ENCODE results near the gene CD38.
"Not testable (repeated sequence)": the region's sequence is repeated elsewhere in the genome, so short reads cannot be mapped to it uniquely, and the experiment has no call there.

CD38 gene

GRCh38 chr4:15793506-15794363 is 15.6 kb downstream of the CD38 start:
- ChIA-PET POLR2A (ENCODE audit: low non-redundant PET) (no interaction called here), CTCF (interaction anchor here (0.6 kb wide), 1 partner anchor 144 kb away, joined by 4 read pairs; no protein-coding TSS in a partner anchor)
- DNase-seq (ENCODE audit: low spot score): no peak
- no peak overlapping the region for H3K27ac ChIP-seq
- TF ChIP-seq CTCF (conservative IDR thresholded peaks at IDR 0.05; ENCODE audit: low read depth): no peak

- no peak overlapping the region for H3K27ac ChIP-seq
- no peak for DNase-seq (ENCODE audit: low spot score)
- ChIA-PET POLR2A (ENCODE audit: low non-redundant PET) (no interaction called here), CTCF (no interaction called here)
- no peak for TF ChIP-seq CTCF (conservative IDR thresholded peaks at IDR 0.05; ENCODE audit: low read depth)
Measured at GRCh38 chr4:15794426-15794825, 16.3 kb downstream of the CD38 start.

- ChIA-PET CTCF (no interaction called here), POLR2A (ENCODE audit: low non-redundant PET) (no interaction called here)
- H3K27ac ChIP-seq: no peak overlapping the region
- DNase-seq (ENCODE audit: low spot score): no peak
- no peak for TF ChIP-seq CTCF (conservative IDR thresholded peaks at IDR 0.05; ENCODE audit: low read depth)
Measured at GRCh38 chr4:15794905-15795304, 16.8 kb downstream of the CD38 start.

DNA sequence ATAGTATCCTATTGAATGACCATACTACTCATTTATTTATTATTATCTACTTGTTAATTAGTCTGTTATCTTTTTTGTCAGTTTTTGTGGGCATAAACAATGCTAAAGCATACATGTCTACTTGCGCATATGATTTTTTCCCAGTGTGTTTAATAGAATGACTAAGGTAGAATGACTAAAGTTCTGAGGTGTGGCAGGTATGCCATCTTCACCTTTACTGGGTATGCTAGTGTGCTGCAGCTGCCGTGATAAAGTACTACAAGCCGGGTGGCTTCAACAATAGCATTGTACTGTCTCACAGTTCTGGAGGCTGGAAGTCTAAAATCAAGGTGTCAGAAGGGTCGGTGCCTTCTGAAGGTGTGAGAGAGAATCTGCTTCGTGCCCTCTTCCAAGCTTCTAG is 19.2 kb downstream of the CD38 start:
- ChIA-PET POLR2A (ENCODE audit: low non-redundant PET) (no interaction called here), CTCF (interaction anchor here (0.6 kb wide), 1 partner anchor 56 kb away, joined by 3 read pairs; no protein-coding TSS in a partner anchor)
- no peak for TF ChIP-seq CTCF (conservative IDR thresholded peaks at IDR 0.05; ENCODE audit: low read depth)
- no peak overlapping the region for H3K27ac ChIP-seq
- no peak for DNase-seq (ENCODE audit: low spot score)

GRCh38 chr4:15799141-15799540 is 21.0 kb downstream of the CD38 start:
- CTCF ChIA-PET: no interaction called here

DNA sequence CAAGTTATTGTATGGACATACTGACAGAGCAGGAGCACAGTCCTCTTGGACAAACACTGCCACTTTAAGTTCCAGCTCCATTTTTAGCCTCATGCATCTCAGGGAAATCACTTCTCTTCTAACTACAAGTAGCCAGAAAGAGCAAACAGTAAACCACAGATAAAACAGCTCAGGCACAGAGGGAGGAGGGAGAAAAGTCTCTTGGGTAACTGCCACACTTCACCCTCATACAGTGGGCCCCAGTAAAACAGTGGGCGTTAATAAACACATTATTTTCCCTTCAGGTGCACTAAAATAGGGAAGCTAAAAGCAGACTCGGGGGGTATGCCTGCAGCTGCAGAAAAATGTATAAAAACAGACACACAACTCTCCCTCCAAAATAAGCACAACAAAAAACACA is 21.6 kb downstream of the CD38 start:
- CTCF ChIA-PET: no interaction called here

More at GRCh38 chr4:15799141-15799540, 21.0 kb downstream of the CD38 start:
- no peak for DNase-seq (ENCODE audit: low spot score)
- TF ChIP-seq CTCF (conservative IDR thresholded peaks at IDR 0.05; ENCODE audit: low read depth): no peak
- POLR2A ChIA-PET (ENCODE audit: low non-redundant PET): no interaction called here
- no peak overlapping the region for H3K27ac ChIP-seq

DNA sequence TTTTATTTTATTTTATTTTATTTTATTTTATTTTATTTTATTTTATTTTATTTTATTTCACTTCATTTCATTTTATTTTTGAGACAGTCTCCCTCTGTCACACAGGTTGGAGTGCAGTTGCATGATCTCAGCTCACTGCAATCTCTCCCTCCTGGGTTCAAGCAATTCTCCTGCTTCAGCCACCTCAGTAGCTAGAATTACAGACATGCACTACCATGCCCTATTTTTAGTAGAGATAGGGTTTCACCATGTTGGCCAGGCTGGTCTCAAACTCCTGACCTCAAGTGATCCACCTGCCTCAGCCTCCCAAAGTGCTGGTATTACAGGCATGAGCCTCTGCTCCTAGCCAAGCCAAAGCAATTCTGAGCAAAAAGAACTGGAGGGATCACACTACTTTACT is 24.4 kb downstream of the CD38 start:
- H3K27ac ChIP-seq; POLR2A ChIA-PET (ENCODE audit: low non-redundant PET); DNase-seq (ENCODE audit: low spot score); CTCF ChIA-PET: not testable (repeated sequence)

More for the DNA sequence above, 21.6 kb downstream of the CD38 start:
- no peak overlapping the region for H3K27ac ChIP-seq
- TF ChIP-seq CTCF (conservative IDR thresholded peaks at IDR 0.05; ENCODE audit: low read depth): no peak
- no peak for DNase-seq (ENCODE audit: low spot score)
- POLR2A ChIA-PET (ENCODE audit: low non-redundant PET): no interaction called here
